Measurements from ENCODE around the gene INVS.
A peak's percentile ranks its signal among the peaks of the same experiment; 100 is the strongest.

Gene INVS

DNA sequence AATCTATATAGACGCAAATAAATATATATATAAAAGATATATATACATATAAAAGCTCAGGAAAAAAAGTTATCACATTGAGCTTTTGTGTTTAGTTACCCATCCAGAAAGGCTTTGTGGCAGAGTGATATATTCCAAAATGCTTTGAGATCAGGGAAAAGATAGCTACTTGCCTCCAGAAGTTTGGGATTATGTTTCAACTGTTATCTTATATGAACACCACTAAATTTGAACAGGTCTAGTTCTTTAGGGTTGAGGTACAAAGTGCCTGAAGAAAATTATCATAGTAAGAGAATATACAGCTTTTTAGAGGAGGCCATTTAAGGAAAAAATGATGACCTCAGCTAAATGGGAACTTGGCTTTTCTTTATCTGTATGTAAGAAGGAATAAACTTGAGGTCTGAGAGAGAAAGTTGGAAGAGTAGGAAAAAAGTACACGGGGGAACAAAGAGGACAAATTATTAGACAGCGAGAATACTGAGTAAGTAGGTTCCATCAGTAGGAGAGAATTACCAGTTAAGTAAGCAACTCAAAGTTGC lies 2.6 kb upstream of the INVS start:
- no peaks in the 10 kb centered on the region for H3K27me3 ChIP-seq (ENCODE audit: insufficient read depth, low read length, poor library complexity)
- peak overlapping the region; percentile 74; the same call in 1 of the 2 replicates for H3K4me2 ChIP-seq (ENCODE audit: insufficient read depth, low read length)
- no peaks in the 10 kb centered on the region for H3K36me3 ChIP-seq (ENCODE audit: insufficient read depth, low read length)
- H3K4me1 ChIP-seq (ENCODE audit: insufficient read depth, low read length): peaks cover 25% of the 10 kb centered on the region
- H3K4me3 ChIP-seq (ENCODE audit: low read depth in 1 of 2, low read length in 2 of 2): no peak overlapping the region
- no peak overlapping the region for H2AFZ ChIP-seq (ENCODE audit: low read depth, low read length)
- peaks cover 17% of the 10 kb centered on the region for H4K20me1 ChIP-seq (ENCODE audit: insufficient read depth, low read length)
- H3K27ac ChIP-seq (ENCODE audit: low read length): no peak overlapping the region
- H3K9me3 ChIP-seq (ENCODE audit: insufficient read depth, low read length, severe bottlenecking): no peaks in the 10 kb centered on the region
- DNase-seq: no peak
- TF ChIP-seq EZH2 (IDR thresholded peaks at IDR 0.05; ENCODE audit: borderline replicate concordance, low read depth, low read length, severe bottlenecking) (no peak), CTCF (IDR thresholded peaks at IDR 0.05; ENCODE audit: borderline replicate concordance, extremely low read depth, low read length, poor library complexity, severe bottlenecking) (no peak)
- ATAC-seq (ENCODE audit: insufficient read depth, low read depth): no peak
- no peak overlapping the region for H3K9ac ChIP-seq (ENCODE audit: low read depth, low read length)
- peaks cover 85% of the 10 kb centered on the region for H3K79me2 ChIP-seq (ENCODE audit: insufficient read depth, low read length)

- H2AFZ ChIP-seq (ENCODE audit: low read depth, low read length): peak overlapping the region; percentile 82
- H3K4me1 ChIP-seq (ENCODE audit: insufficient read depth, low read length): peaks cover 25% of the 10 kb centered on the region
- H3K4me3 ChIP-seq (ENCODE audit: low read depth in 1 of 2, low read length in 2 of 2): peak overlapping the region; percentile 75 to 90
- H3K27me3 ChIP-seq (ENCODE audit: insufficient read depth, low read length, poor library complexity): no peaks in the 10 kb centered on the region
- H3K79me2 ChIP-seq (ENCODE audit: insufficient read depth, low read length): peaks cover 67% of the 10 kb centered on the region
- H3K36me3 ChIP-seq (ENCODE audit: insufficient read depth, low read length): peaks cover 3% of the 10 kb centered on the region; the same call in 1 of the 2 replicates
- peak; percentile 48 for DNase-seq
- H4K20me1 ChIP-seq (ENCODE audit: insufficient read depth, low read length): peaks cover 17% of the 10 kb centered on the region
- no peaks in the 10 kb centered on the region for H3K9me3 ChIP-seq (ENCODE audit: insufficient read depth, low read length, severe bottlenecking)
- H3K4me2 ChIP-seq (ENCODE audit: insufficient read depth, low read length): peak overlapping the region; percentile 74
- ATAC-seq (ENCODE audit: insufficient read depth, low read depth): peak; percentile 0; the same call in 1 of the 3 replicates
- TF ChIP-seq EZH2 (IDR thresholded peaks at IDR 0.05; ENCODE audit: borderline replicate concordance, low read depth, low read length, severe bottlenecking): no peak
- TF ChIP-seq CTCF (IDR thresholded peaks at IDR 0.05; ENCODE audit: borderline replicate concordance, extremely low read depth, low read length, poor library complexity, severe bottlenecking): no peak
- peak overlapping the region; percentile 71 for H3K9ac ChIP-seq (ENCODE audit: low read depth, low read length)
- H3K27ac ChIP-seq (ENCODE audit: low read length): peak overlapping the region; percentile 74
Measured at GRCh38 chr9:100098046-100098886, 777 bp upstream of the INVS start.

DNA sequence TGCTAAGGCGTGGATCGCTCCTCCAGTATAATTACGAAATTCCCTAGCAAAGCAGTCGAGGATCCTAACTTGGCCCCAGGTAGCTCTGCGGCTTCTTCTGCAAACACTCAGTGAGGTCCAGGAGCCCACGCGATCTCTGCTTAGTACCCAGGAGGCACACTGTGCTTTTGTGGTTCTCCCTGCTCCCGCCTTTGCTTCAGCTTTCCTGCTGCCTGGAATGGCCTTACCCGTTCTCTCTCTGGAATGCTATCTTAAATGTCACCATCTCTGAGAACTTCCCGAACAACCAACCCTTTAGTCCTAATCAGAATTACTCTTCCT lies 639 bp downstream of the INVS start:
- DNase-seq (no peak), ATAC-seq (ENCODE audit: insufficient read depth, low read depth) (peak; percentile 6)
- no peaks in the 10 kb centered on the region for H3K27me3 ChIP-seq (ENCODE audit: insufficient read depth, low read length, poor library complexity)
- TF ChIP-seq CTCF (IDR thresholded peaks at IDR 0.05; ENCODE audit: borderline replicate concordance, extremely low read depth, low read length, poor library complexity, severe bottlenecking) (no peak), EZH2 (IDR thresholded peaks at IDR 0.05; ENCODE audit: borderline replicate concordance, low read depth, low read length, severe bottlenecking) (no peak)
- peak overlapping the region; percentile 73 for H3K27ac ChIP-seq (ENCODE audit: low read length)
- peak overlapping the region; percentile 83 for H2AFZ ChIP-seq (ENCODE audit: low read depth, low read length)
- H3K9me3 ChIP-seq (ENCODE audit: insufficient read depth, low read length, severe bottlenecking): no peaks in the 10 kb centered on the region
- peak overlapping the region; percentile 74 for H3K4me2 ChIP-seq (ENCODE audit: insufficient read depth, low read length)
- H3K4me1 ChIP-seq (ENCODE audit: insufficient read depth, low read length): peaks cover 25% of the 10 kb centered on the region
- H3K36me3 ChIP-seq (ENCODE audit: insufficient read depth, low read length): peaks cover 12% of the 10 kb centered on the region; the same call in 1 of the 2 replicates
- peak overlapping the region; percentile 76 to 90; a peak in 3 of 4 replicates for H3K4me3 ChIP-seq (ENCODE audit: low read depth in 1 of 2, low read length in 2 of 2)
- H4K20me1 ChIP-seq (ENCODE audit: insufficient read depth, low read length): peaks cover 14% of the 10 kb centered on the region
- peak overlapping the region; percentile 71 for H3K9ac ChIP-seq (ENCODE audit: low read depth, low read length)
- peaks cover 55% of the 10 kb centered on the region for H3K79me2 ChIP-seq (ENCODE audit: insufficient read depth, low read length)
